Kidney glomerular epithelial cell (primary cell): ENCODE data around the gene ARMS2.
A peak's percentile ranks its signal among the peaks of the same experiment; 100 is the strongest.

Source experiments
- DNase-seq: peaks from one replicate; lab custom pipeline; 2025; lab: John Stamatoyannopoulos, UW

ARMS2 gene

GRCh38 chr10:122454603-122455080 lies at the start of gene ARMS2:
TSS of gene ARMS2 (plus strand) at chr10:122454653. CDS start at chr10:122454728, 75 bp downstream.
- no peak for DNase-seq

GRCh38 chr10:122407375-122408125 lies 46.9 kb upstream of the ARMS2 start:
- DNase-seq: no peak

GRCh38 chr10:122413327-122413726 lies 41.1 kb upstream of the ARMS2 start:
- DNase-seq: no peak

- DNase-seq: no peak
Observed at GRCh38 chr10:122417667-122418066, 36.8 kb upstream of the ARMS2 start.

- no peak for DNase-seq
Observed at GRCh38 chr10:122419016-122419415, 35.4 kb upstream of the ARMS2 start.

- no peak for DNase-seq
Observed at GRCh38 chr10:122419876-122420623, 34.4 kb upstream of the ARMS2 start.

GRCh38 chr10:122420624-122421007 lies 33.8 kb upstream of the ARMS2 start:
- no peak for DNase-seq

- no peak for DNase-seq
Observed at GRCh38 chr10:122421054-122421625, 33.3 kb upstream of the ARMS2 start.

GRCh38 chr10:122421742-122422141 lies 32.7 kb upstream of the ARMS2 start:
- DNase-seq: no peak

- DNase-seq: no peak
Observed at GRCh38 chr10:122422266-122422989, 32.0 kb upstream of the ARMS2 start.

- no peak for DNase-seq
Observed at GRCh38 chr10:122424059-122424458, 30.4 kb upstream of the ARMS2 start.

GRCh38 chr10:122426829-122427228 lies 27.6 kb upstream of the ARMS2 start:
- no peak for DNase-seq

- DNase-seq: no peak
Observed at GRCh38 chr10:122427280-122427679, 27.2 kb upstream of the ARMS2 start.

- peak; percentile 35 for DNase-seq
Observed at GRCh38 chr10:122435212-122435827, 19.1 kb upstream of the ARMS2 start.

- peak; percentile 41 for DNase-seq
Observed at GRCh38 chr10:122441961-122442360, 12.5 kb upstream of the ARMS2 start.

- DNase-seq: peak; percentile 24
Observed at GRCh38 chr10:122445469-122445868, 9.0 kb upstream of the ARMS2 start.

GRCh38 chr10:122445904-122446303 lies 8.5 kb upstream of the ARMS2 start:
- no peak for DNase-seq

GRCh38 chr10:122446668-122447423 lies 7.6 kb upstream of the ARMS2 start:
- no peak for DNase-seq

GRCh38 chr10:122448600-122448999 lies 5.9 kb upstream of the ARMS2 start:
- DNase-seq: no peak

- DNase-seq: no peak
Observed at GRCh38 chr10:122449153-122449552, 5.3 kb upstream of the ARMS2 start.
